ENCODE results near the gene STIP1.

DNA sequence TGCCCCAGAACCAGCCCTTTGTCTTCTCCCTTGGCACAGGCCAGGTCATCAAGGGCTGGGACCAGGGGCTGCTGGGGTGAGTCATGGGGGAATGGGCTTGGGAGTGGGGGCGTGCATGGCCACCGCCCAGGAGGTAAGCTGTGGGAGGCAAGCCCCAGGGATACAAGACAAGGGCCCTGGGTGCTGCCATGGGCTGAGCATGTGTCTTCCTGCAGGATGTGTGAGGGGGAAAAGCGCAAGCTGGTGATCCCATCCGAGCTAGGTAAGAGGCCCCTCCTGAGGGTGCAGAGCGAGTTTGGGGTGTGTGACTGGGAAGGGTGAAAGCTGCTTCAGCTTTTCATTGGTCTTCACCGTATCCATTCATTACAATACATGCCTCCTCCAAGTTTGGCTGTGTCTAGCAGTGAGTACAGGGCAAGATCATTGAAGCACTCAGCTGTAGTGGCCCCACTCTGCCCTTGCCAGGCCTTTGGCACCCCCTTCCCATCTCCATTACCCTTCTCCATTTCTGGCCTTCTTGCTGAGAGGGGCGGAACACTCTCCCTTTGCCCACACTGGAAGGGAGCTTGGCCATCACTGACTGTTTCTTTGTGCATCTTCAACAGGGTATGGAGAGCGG, 57.4 kb downstream of the STIP1 start:
- TF ChIP-seq, protein P1, sequence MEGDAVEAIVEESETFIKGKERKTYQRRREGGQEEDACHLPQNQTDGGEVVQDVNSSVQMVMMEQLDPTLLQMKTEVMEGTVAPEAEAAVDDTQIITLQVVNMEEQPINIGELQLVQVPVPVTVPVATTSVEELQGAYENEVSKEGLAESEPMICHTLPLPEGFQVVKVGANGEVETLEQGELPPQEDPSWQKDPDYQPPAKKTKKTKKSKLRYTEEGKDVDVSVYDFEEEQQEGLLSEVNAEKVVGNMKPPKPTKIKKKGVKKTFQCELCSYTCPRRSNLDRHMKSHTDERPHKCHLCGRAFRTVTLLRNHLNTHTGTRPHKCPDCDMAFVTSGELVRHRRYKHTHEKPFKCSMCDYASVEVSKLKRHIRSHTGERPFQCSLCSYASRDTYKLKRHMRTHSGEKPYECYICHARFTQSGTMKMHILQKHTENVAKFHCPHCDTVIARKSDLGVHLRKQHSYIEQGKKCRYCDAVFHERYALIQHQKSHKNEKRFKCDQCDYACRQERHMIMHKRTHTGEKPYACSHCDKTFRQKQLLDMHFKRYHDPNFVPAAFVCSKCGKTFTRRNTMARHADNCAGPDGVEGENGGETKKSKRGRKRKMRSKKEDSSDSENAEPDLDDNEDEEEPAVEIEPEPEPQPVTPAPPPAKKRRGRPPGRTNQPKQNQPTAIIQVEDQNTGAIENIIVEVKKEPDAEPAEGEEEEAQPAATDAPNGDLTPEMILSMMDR (IDR thresholded peaks at IDR 0.05; ENCODE audit: low read depth, low read length) = no peak
- TF ChIP-seq EZH2phosphoT487 (IDR thresholded peaks at IDR 0.05; ENCODE audit: low read depth) = no peak
